Naive thymus-derived CD8-positive, alpha-beta T cell (primary cell): Measurements from ENCODE around the gene TMEM132D. TPM values are rescaled to one million over a fixed set of nuclear protein-coding genes. Genes with fewer than 3 reads are reported as not detected.

Experiments
- ATAC-seq, 2 donors: fragments of 150-1000 bp; cut with Tn5 transposase in 1 of 2; sonication (Bioruptor Pico), chemical (Tn5 transposase) in 1 of 2; 1 replicate in 1 of 2; 2 replicates in 1 of 2; pipeline ENCODE4 v1.10.0; 2021; ENCODE audit warnings: mild to moderate bottlenecking in 2 of 2, moderate library complexity in 2 of 2
- POLR2A ChIA-PET: fragments of 350-600 bp; sonication (Branson Sonifier 250); formaldehyde crosslinking; loops from one replicate; lab custom pipeline; 2021; ENCODE audit warnings: antibody characterized with exemption; lab: Charles Lee
- DNase-seq, 10 donors: peaks; one replicate each; pipeline versions ENCODE4 v3.0.0 to v3.0.0-alpha.2; 2020 to 2022
- H3K27ac Mint-ChIP-seq, 10 donors: one replicate each; pipeline ENCODE4 v1.8.0; 2020 to 2022; ENCODE audit warnings: mild to moderate bottlenecking in 10 of 10, mixed read lengths in 10 of 10, moderate library complexity in 4 of 10, inconsistent platforms in 1 of 10
- H3K27me3 Mint-ChIP-seq, 5 donors: one replicate each; pipeline ENCODE4 v1.8.0; 2021 to 2022; ENCODE audit warnings: mixed read lengths in 5 of 5
- H3K36me3 Mint-ChIP-seq, 3 donors: one replicate each; pipeline ENCODE4 v1.8.0; 2020 to 2022; ENCODE audit warnings: mixed read lengths in 3 of 3, mild to moderate bottlenecking in 2 of 3, inconsistent platforms in 1 of 3
- H3K4me1 Mint-ChIP-seq, 4 donors: one replicate each; pipeline ENCODE4 v1.8.0; 2021 to 2022; ENCODE audit warnings: mixed read lengths in 4 of 4
- H3K4me3 Mint-ChIP-seq, 10 donors: one replicate each; pipeline ENCODE4 v1.8.0; 2020 to 2022; ENCODE audit warnings: mild to moderate bottlenecking in 10 of 10, mixed read lengths in 10 of 10, moderate library complexity in 6 of 10, inconsistent platforms in 1 of 10
- H3K9me3 Mint-ChIP-seq, 9 donors: one replicate each; pipeline ENCODE4 v1.8.0; 2020 to 2022; ENCODE audit warnings: mixed read lengths in 9 of 9, mild to moderate bottlenecking in 3 of 9, inconsistent platforms in 1 of 9, moderate library complexity in 1 of 9
- polyA plus RNA-seq, 3 donors: library from polyadenylated mRNA; unstranded; fragments of 300-500 nt; fragmentation: Illumina TruSeq; gene quantifications; one replicate each; pipeline ENCODE4 v1.2.3, GENCODE V29; 2021
- total RNA-seq, 8 experiments: library from RNA in 2 of 8; stranded (reverse) in 2 of 8; gene quantifications; one replicate each; pipeline ENCODE4 v1.2.3 and lab custom pipeline; 2021 to 2026

The TMEM132D gene
- total RNA-seq: not detected
- polyA plus RNA-seq: not detected
- total RNA-seq (lab: John Stamatoyannopoulos, UW): 0 to 0.06 (median 0) reads per million in 6 experiments

- Mint-ChIP-seq H3K4me1 (no peaks in the 10 kb centered on the region), H3K9me3 (peaks cover 0 to 3% (median 0%) of the 10 kb centered on the region in 9 donors), H3K27me3 (peaks cover 19 to 81% (median 38%) of the 10 kb centered on the region in 5 donors), H3K27ac (no peak within 1 kb of the TSS), H3K4me3 (no peak within 1 kb of the TSS), H3K36me3 (peaks cover 0 to 5% (median 0%) of the 10 kb centered on the region in 3 donors)
- POLR2A ChIA-PET: no interaction called here
- ATAC-seq: no peak
- DNase-seq: no peak
Observed at GRCh38 chr12:129903956-129904829, at the start of gene TMEM132D. TMEM132D (minus strand) TSS chr12:129904025.

GRCh38 chr12:129949651-129950050, 45.8 kb upstream of the TMEM132D start:
- DNase-seq: no peak
- peaks cover 0 to 3% (median 0%) of the 10 kb centered on the region in 9 donors for H3K9me3 Mint-ChIP-seq
- H3K4me1 Mint-ChIP-seq: no peaks in the 10 kb centered on the region
- no peak overlapping the region for H3K27ac Mint-ChIP-seq
- H3K36me3 Mint-ChIP-seq: no peaks in the 10 kb centered on the region
- ATAC-seq: no peak
- peaks cover 0 to 8% (median 0%) of the 10 kb centered on the region in 5 donors for H3K27me3 Mint-ChIP-seq
- no peak overlapping the region for H3K4me3 Mint-ChIP-seq
- POLR2A ChIA-PET: no interaction called here

GRCh38 chr12:129941618-129942017, 37.8 kb upstream of the TMEM132D start:
- no peaks in the 10 kb centered on the region for H3K36me3 Mint-ChIP-seq
- no peak overlapping the region for H3K27ac Mint-ChIP-seq
- H3K27me3 Mint-ChIP-seq: peaks cover 0 to 11% (median 2%) of the 10 kb centered on the region in 5 donors
- peaks cover 0 to 12% (median 0%) of the 10 kb centered on the region in 9 donors for H3K9me3 Mint-ChIP-seq
- POLR2A ChIA-PET: no interaction called here
- no peak overlapping the region for H3K4me3 Mint-ChIP-seq
- ATAC-seq (no peak), DNase-seq (no peak)
- peaks cover 0 to 2% (median 0%) of the 10 kb centered on the region in 4 donors for H3K4me1 Mint-ChIP-seq

GRCh38 chr12:129938089-129938488, 34.3 kb upstream of the TMEM132D start:
- Mint-ChIP-seq H3K4me1 (peaks cover 0 to 2% (median 0%) of the 10 kb centered on the region in 4 donors), H3K27ac (no peak overlapping the region), H3K36me3 (no peaks in the 10 kb centered on the region), H3K27me3 (peaks cover 0 to 11% (median 2%) of the 10 kb centered on the region in 5 donors), H3K4me3 (no peak overlapping the region), H3K9me3 (peaks cover 0 to 12% (median 3%) of the 10 kb centered on the region in 9 donors)
- ATAC-seq (no peak), DNase-seq (no peak)
- POLR2A ChIA-PET: no interaction called here

GRCh38 chr12:129937426-129937825, 33.6 kb upstream of the TMEM132D start:
- Mint-ChIP-seq H3K36me3 (no peaks in the 10 kb centered on the region), H3K4me3 (no peak overlapping the region), H3K4me1 (peaks cover 0 to 2% (median 0%) of the 10 kb centered on the region in 4 donors), H3K27ac (no peak overlapping the region), H3K27me3 (peaks cover 0 to 8% (median 2%) of the 10 kb centered on the region in 5 donors), H3K9me3 (peaks cover 0 to 7% (median 3%) of the 10 kb centered on the region in 9 donors)
- DNase-seq: no peak
- POLR2A ChIA-PET: no interaction called here
- ATAC-seq: no peak

GRCh38 chr12:129928643-129929042, 24.8 kb upstream of the TMEM132D start:
- Mint-ChIP-seq H3K27me3 (peaks cover 1 to 26% (median 2%) of the 10 kb centered on the region in 5 donors), H3K4me1 (no peaks in the 10 kb centered on the region), H3K9me3 (peaks cover 0 to 27% (median 3%) of the 10 kb centered on the region in 9 donors), H3K36me3 (peaks cover 0 to 5% (median 0%) of the 10 kb centered on the region in 3 donors), H3K4me3 (no peak overlapping the region), H3K27ac (no peak overlapping the region)
- DNase-seq: no peak
- POLR2A ChIA-PET: no interaction called here
- ATAC-seq: no peak

GRCh38 chr12:129927316-129927900, 23.6 kb upstream of the TMEM132D start:
- Mint-ChIP-seq H3K4me1 (no peaks in the 10 kb centered on the region), H3K27ac (no peak overlapping the region), H3K36me3 (peaks cover 0 to 5% (median 0%) of the 10 kb centered on the region in 3 donors), H3K4me3 (no peak overlapping the region), H3K9me3 (peaks cover 0 to 27% (median 3%) of the 10 kb centered on the region in 9 donors), H3K27me3 (peaks cover 1 to 26% (median 2%) of the 10 kb centered on the region in 5 donors)
- POLR2A ChIA-PET: no interaction called here
- ATAC-seq: no peak
- no peak for DNase-seq

- Mint-ChIP-seq H3K36me3 (no peaks in the 10 kb centered on the region), H3K27ac (no peak overlapping the region), H3K9me3 (no peaks in the 10 kb centered on the region), H3K4me3 (no peak overlapping the region), H3K27me3 (peaks cover 2 to 39% (median 21%) of the 10 kb centered on the region in 5 donors), H3K4me1 (no peaks in the 10 kb centered on the region)
- DNase-seq: peak in 1 of 10 donors; percentile 0
- POLR2A ChIA-PET: interaction anchor here (0.6 kb wide), 1 partner anchor 14 kb away, joined by 4 read pairs; no protein-coding TSS in a partner anchor
- no peak for ATAC-seq
Observed at GRCh38 chr12:129911428-129912049, 7.7 kb upstream of the TMEM132D start.

GRCh38 chr12:129909051-129910020, 5.5 kb upstream of the TMEM132D start:
- H3K4me3 Mint-ChIP-seq: no peak overlapping the region
- peaks cover 0 to 5% (median 0%) of the 10 kb centered on the region in 3 donors for H3K36me3 Mint-ChIP-seq
- H3K4me1 Mint-ChIP-seq: no peaks in the 10 kb centered on the region
- no peak overlapping the region for H3K27ac Mint-ChIP-seq
- POLR2A ChIA-PET: no interaction called here
- H3K9me3 Mint-ChIP-seq: peaks cover 0 to 3% (median 0%) of the 10 kb centered on the region in 9 donors
- no peak for ATAC-seq
- H3K27me3 Mint-ChIP-seq: peaks cover 6 to 61% (median 34%) of the 10 kb centered on the region in 5 donors
- DNase-seq: no peak

GRCh38 chr12:129903092-129903945, 506 bp downstream of the TMEM132D start:
- DNase-seq: no peak
- peaks cover 19 to 73% (median 35%) of the 10 kb centered on the region in 5 donors for H3K27me3 Mint-ChIP-seq
- no peaks in the 10 kb centered on the region for H3K4me1 Mint-ChIP-seq
- peaks cover 0 to 3% (median 0%) of the 10 kb centered on the region in 9 donors for H3K9me3 Mint-ChIP-seq
- ATAC-seq: no peak
- H3K4me3 Mint-ChIP-seq: no peak overlapping the region
- peaks cover 0 to 5% (median 0%) of the 10 kb centered on the region in 3 donors for H3K36me3 Mint-ChIP-seq
- no peak overlapping the region for H3K27ac Mint-ChIP-seq
- POLR2A ChIA-PET: no interaction called here
